ENCODE measurements around the gene PXMP4. TPM values are rescaled to one million over a fixed set of nuclear protein-coding genes. Genes with fewer than 3 reads are reported as not detected.

The PXMP4 gene
- total and polyA plus RNA-seq, 5 experiments from 2014 or later: 8.9 to 16.1 (median 12.1) TPM

DNA sequence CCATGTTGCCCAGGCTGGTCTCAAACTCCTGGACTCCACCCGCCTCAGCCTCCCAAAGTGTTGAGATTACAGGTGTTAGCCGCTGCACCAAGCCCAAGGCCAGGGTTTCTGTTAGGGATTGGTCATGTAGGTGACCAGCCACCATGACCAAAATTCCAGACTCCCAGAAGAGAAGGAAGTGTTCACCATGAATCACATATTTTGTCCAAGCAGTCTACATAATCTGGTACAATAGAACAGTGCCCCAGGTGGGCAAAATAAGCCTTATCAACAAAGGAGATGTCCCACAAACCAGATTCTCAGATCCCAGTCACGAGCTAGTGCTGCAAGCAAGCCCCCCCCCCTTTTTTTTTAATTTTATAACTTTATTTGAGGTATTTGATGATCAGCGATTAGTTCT is 31.7 kb upstream of the PXMP4 start:
- Mint-ChIP-seq H3K36me3 (peaks cover 0 to 55% (median 19%) of the 10 kb centered on the region in 3 donors), H3K4me1 (peaks cover 0 to 15% (median 8%) of the 10 kb centered on the region in 4 donors), H3K9me3 (no peaks in the 10 kb centered on the region), H3K27ac (peak overlapping the region in 2 of 10 donors; percentile 19 to 57), H3K27me3 (no peaks in the 10 kb centered on the region), H3K4me3 (no peak overlapping the region)
- ATAC-seq: no peak
- no peak for DNase-seq
- POLR2A ChIA-PET: interaction anchor here (0.6 to 1.1 kb wide), 2 partner anchors 15 to 1339 kb away, joined by 3 to 5 read pairs; no protein-coding TSS in a partner anchor

DNA sequence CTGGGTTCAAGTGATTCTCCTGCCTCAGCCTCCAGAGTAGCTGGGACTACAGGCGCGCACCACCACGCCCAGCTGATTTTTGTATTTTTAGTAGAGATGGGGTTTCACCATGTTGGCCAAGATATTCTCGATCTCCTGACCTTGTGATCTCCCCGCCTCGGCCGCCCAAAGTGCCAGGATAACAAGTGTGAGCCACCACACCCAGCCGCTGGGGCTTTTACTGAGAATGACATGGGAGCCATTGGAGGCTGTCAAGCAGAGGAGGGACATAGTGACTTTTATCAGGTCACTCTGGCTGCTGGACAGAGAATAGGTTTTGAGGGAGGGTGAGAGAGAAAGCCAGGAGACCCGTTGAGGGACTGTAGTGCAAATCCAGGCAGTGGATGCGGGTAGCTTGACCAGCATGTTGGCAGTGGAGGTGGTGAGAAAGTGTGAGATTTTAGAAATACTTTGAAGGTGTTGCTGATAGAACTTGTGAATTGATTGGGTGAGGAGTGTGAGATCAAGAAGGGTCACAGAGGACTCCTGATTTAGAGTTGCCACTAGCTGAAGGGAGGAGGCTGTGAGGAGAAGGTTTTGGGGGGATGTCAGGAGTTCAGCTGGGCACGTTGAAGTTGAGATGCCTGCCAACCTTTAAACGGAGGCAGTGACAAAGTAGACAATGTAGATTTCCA is 26.4 kb upstream of the PXMP4 start:
- peaks cover 0 to 4% (median 2%) of the 10 kb centered on the region in 4 donors for H3K4me1 Mint-ChIP-seq
- H3K9me3 Mint-ChIP-seq: peaks cover 0 to 2% (median 0%) of the 10 kb centered on the region in 9 donors
- DNase-seq: no peak
- no peak overlapping the region for H3K27ac Mint-ChIP-seq
- peaks cover 7 to 47% (median 22%) of the 10 kb centered on the region in 3 donors for H3K36me3 Mint-ChIP-seq
- no peak for ATAC-seq
- no peaks in the 10 kb centered on the region for H3K27me3 Mint-ChIP-seq
- POLR2A ChIA-PET: no interaction called here
- no peak overlapping the region for H3K4me3 Mint-ChIP-seq

DNA sequence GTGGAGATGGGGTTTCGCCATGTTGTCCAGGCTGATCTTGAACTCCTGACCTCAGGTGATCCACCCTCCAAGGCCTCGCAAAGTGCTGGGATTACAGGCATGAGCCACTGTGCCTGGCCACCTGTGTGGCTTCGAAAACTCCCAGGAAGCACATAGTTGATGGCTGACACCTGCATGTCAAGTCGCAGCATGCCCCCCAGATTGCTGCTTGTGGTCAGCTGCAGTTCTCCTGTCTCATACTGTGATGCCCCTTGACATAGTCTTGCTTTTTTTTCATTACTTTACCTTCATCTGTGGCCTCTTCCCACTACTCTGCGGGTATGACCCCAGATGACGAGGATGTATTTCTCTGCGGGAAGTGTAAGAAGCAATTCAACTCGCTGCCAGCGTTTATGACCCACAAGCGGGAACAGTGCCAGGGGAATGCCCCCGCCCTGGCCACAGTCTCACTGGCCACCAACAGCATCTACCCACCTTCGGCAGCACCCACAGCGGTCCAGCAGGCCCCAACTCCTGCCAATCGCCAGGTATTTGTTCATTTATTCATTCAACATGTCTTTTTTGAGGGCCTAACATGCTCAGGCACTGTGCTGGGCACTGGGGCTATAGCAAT is 24.8 kb upstream of the PXMP4 start:
- POLR2A ChIA-PET: interaction anchor here (0.6 kb wide), 1 partner anchor 268 kb away, joined by 10 read pairs; no protein-coding TSS in a partner anchor
- ATAC-seq: no peak
- Mint-ChIP-seq H3K27me3 (no peaks in the 10 kb centered on the region), H3K27ac (peak overlapping the region in 1 of 10 donors; percentile 25), H3K9me3 (peaks cover 0 to 2% (median 0%) of the 10 kb centered on the region in 9 donors), H3K4me3 (no peak overlapping the region), H3K4me1 (peaks cover 0 to 4% (median 2%) of the 10 kb centered on the region in 4 donors), H3K36me3 (peaks cover 7 to 36% (median 22%) of the 10 kb centered on the region in 3 donors)
- DNase-seq: no peak

DNA sequence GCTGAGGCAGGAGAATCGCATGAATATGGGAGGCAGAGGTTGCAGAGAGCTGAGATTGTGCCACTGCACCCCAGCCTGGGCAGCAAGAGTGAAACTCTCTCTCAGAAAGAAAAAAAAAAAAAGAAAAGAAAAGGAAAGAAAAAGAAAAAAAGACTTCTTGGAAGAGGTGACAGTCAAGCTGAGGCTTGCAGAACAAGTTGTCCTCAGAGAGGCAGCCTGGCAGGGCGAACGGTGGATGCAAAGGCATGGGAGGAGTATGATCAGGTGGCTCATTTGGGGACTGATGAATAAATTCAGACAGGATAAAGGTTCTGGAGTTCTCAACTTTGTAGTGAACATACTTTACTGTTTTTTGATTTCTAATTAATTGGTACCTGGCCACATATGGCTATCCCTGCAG is 24.1 kb upstream of the PXMP4 start:
- no peak overlapping the region for H3K4me3 Mint-ChIP-seq
- no peaks in the 10 kb centered on the region for H3K27me3 Mint-ChIP-seq
- peaks cover 0 to 2% (median 0%) of the 10 kb centered on the region in 9 donors for H3K9me3 Mint-ChIP-seq
- ATAC-seq: no peak
- H3K4me1 Mint-ChIP-seq: peaks cover 0 to 4% (median 2%) of the 10 kb centered on the region in 4 donors
- peaks cover 7 to 31% (median 22%) of the 10 kb centered on the region in 3 donors for H3K36me3 Mint-ChIP-seq
- H3K27ac Mint-ChIP-seq: no peak overlapping the region
- DNase-seq: no peak
- POLR2A ChIA-PET: interaction anchor here (0.6 to 0.7 kb wide), 2 partner anchors 269 to 342 kb away, joined by 4 to 10 read pairs; no protein-coding TSS in a partner anchor

DNA sequence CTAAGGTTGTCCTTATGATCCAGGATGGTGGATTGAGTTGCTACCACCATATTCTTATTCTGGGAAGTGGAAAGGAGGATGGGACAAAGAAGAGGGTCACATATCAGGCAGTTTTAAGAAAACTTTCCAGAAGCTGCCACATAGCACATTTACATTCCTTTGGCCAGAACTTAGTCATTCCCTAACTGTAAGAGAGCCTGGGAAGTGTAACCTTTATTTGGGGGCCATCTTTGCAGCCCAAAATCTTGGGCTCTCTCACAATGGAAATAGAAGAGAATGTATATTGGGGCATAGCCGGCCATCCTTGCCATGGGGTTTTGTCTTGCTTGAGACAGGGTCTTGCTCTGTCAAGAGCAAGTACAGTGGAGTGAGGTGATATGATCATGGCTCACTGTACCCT is 20.1 kb upstream of the PXMP4 start:
- POLR2A ChIA-PET: interaction anchor here (2.0 kb wide), 1 partner anchor 8 kb away, joined by 5 read pairs; no protein-coding TSS in a partner anchor
- DNase-seq: no peak
- Mint-ChIP-seq H3K4me3 (no peak overlapping the region), H3K27me3 (no peaks in the 10 kb centered on the region), H3K27ac (no peak overlapping the region), H3K36me3 (peaks cover 7 to 18% (median 15%) of the 10 kb centered on the region in 3 donors), H3K4me1 (peaks cover 0 to 10% (median 2%) of the 10 kb centered on the region in 4 donors), H3K9me3 (peaks cover 0 to 19% (median 12%) of the 10 kb centered on the region in 9 donors)
- no peak for ATAC-seq

DNA sequence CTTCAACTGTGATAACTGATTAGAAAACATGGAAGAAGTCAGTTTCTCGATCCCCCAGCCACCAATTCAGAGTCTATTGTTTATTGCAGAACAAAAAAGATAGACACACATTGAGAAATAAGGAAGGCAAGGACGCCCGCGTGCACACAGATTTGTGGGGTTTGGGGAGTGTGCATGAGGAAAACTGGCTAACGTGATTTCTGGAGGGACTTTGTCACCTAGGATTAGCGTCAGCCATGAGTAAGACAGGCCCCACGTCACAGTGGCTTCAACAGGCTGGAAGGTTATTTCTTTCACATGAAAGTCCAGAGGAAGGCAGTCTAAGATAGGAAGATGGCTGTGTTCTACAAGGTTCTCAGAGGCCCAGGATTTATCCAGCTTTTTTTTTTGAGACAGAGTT is 19.4 kb upstream of the PXMP4 start:
- peak overlapping the region in 1 of 10 donors; percentile 33 for H3K27ac Mint-ChIP-seq
- ATAC-seq: no peak
- POLR2A ChIA-PET: interaction anchor here (0.6 kb wide), 1 partner anchor 533 kb away, joined by 4 read pairs; no protein-coding TSS in a partner anchor
- no peak overlapping the region for H3K4me3 Mint-ChIP-seq
- no peaks in the 10 kb centered on the region for H3K27me3 Mint-ChIP-seq
- H3K4me1 Mint-ChIP-seq: peaks cover under 1 to 10% (median 2%) of the 10 kb centered on the region in 4 donors
- no peak for DNase-seq
- peaks cover 0 to 19% (median 12%) of the 10 kb centered on the region in 9 donors for H3K9me3 Mint-ChIP-seq
- peaks cover 7 to 15% (median 14%) of the 10 kb centered on the region in 3 donors for H3K36me3 Mint-ChIP-seq

DNA sequence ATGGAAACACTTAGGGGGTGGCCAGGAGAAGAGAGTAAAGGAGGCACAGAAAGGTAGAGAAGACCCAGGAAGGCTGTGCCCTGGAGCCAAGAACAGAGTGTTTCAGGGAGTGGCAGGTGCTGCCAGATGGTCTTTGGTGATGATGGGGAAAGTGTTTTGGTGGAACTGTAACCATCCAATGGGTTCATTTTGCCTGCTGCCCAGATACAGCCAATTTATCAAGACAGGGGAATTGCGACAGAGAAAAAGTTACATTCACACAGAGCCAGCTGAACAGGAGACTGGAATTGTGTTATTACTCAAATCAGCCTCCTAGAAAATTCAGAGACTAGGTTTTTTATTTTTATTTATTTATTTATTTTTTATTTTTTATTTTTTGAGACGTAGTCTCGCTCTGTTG is 16.9 kb upstream of the PXMP4 start:
- Mint-ChIP-seq H3K9me3 (peaks cover 0 to 24% (median 12%) of the 10 kb centered on the region in 9 donors), H3K36me3 (peaks cover 7 to 15% (median 14%) of the 10 kb centered on the region in 3 donors), H3K4me1 (peaks cover 12 to 23% (median 21%) of the 10 kb centered on the region in 4 donors), H3K27ac (no peak overlapping the region), H3K4me3 (no peak overlapping the region), H3K27me3 (no peaks in the 10 kb centered on the region)
- ATAC-seq (no peak), DNase-seq (no peak)
- POLR2A ChIA-PET: no interaction called here

DNA sequence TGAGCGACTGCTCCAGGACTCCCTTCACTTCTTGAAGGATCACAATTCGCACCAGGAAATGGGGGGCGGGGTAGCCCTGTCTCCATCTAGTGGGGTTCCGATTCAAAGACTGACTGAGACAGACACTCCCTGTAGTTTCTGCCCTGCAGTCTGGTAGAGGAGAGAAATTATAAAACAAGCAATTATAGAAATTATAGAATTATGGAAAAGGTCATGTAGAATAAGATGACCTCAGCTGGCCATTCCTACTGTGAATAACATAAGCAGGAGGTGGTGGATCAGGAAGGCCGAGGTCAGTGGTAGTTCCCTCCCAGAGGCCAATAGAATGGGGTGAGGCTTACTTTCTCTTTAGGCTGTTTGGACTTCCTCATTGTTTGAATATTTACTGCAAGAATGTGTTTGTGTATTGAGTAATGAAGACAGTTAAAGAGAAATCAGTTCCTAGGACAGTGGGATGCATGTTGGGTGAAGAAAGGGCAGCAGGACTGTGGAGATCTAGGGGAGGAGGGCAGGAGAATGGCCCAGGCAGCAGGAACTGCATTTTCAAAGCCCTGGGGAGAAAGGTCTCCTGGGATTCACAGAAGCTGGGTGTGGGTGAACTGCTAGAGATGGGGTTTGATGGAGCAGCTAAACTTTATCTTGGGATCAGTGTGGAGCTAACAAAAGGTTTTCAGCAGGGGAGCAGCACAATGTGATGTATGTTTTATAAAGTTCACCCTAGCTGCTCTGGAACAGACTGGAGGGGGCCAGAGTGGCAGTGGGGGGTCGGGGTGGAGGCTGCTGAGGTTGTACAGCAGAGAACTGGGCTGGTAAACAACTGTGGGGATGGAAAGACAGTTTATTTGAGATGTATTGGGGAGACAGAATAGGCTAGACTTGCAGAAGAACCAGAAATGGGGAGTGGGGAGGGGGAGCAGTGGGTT is 13.8 kb upstream of the PXMP4 start:
- H3K9me3 Mint-ChIP-seq: peaks cover 0 to 24% (median 12%) of the 10 kb centered on the region in 9 donors
- peaks cover 21 to 28% (median 23%) of the 10 kb centered on the region in 4 donors for H3K4me1 Mint-ChIP-seq
- peak overlapping the region; percentile 5 to 89 (median 82) for H3K27ac Mint-ChIP-seq
- DNase-seq: no peak
- peak overlapping the region; percentile 43 to 95 (median 74) for H3K4me3 Mint-ChIP-seq
- POLR2A ChIA-PET: interaction anchor here (0.6 to 2.7 kb wide), 8 partner anchors 14 to 952 kb away, joined by 3 to 50 read pairs (median 6); partner anchors contain the start of genes C20orf144, CDK5RAP1 and PXMP4
- no peaks in the 10 kb centered on the region for H3K27me3 Mint-ChIP-seq
- no peak for ATAC-seq
- peaks cover 7 to 14% (median 12%) of the 10 kb centered on the region in 3 donors for H3K36me3 Mint-ChIP-seq

DNA sequence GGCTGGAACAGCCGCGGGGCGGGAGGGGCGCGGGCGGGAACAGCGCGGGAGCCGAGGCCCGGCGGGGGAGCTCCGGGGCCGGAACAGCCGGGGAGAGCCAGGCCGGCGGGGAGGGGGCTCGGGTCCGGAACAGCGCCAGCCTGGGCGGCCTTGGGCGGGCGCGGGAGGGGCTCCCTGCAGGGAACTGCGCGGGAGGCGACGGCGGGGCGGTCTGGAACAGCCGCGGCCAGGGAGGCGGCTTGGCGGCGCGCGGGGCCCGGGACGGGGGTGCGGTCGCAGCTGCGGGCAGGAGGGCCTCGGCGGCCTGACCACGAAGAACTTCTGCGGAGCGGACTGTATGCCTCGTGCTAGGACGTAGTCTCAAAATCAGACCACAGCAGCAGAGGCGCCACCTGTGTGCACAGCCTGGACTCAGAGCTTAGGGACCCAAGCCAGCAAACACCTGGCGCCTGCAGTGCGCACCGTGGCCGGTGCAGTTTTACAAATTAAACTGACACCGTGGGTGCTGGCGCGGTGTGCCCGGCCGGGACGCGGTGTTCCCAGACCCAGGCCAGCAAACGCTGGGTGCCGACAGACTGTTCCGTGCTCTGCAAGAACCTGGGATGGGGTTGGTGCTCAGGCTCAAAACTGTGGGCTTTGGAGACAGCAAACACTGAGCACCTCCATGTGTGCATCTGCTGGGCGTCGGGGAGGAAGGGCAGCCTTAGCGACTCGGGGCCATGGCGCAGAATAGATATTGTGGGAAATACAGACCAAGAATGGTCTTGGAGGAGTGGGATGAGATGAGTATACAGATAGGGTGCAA is 12.3 kb upstream of the PXMP4 start:
- H3K27ac Mint-ChIP-seq: peak overlapping the region; percentile 77 to 95 (median 92)
- H3K4me1 Mint-ChIP-seq: peaks cover 19 to 28% (median 23%) of the 10 kb centered on the region in 4 donors
- peak overlapping the region; percentile 83 to 95 (median 90) for H3K4me3 Mint-ChIP-seq
- POLR2A ChIA-PET: interaction anchor here (0.6 to 2.7 kb wide), 29 partner anchors 9 to 464 kb away, joined by 3 to 50 read pairs (median 5); partner anchors contain the start of genes ACTL10, C20orf144, CBFA2T2 and CDK5RAP1
- no peaks in the 10 kb centered on the region for H3K27me3 Mint-ChIP-seq
- H3K9me3 Mint-ChIP-seq: peaks cover 0 to 18% (median 8%) of the 10 kb centered on the region in 9 donors
- peaks cover 7 to 14% (median 10%) of the 10 kb centered on the region in 3 donors for H3K36me3 Mint-ChIP-seq
- DNase-seq (peak in 5 of 10 donors; percentile 79 to 91 (median 87)), ATAC-seq (peak; percentile 72 to 76)

DNA sequence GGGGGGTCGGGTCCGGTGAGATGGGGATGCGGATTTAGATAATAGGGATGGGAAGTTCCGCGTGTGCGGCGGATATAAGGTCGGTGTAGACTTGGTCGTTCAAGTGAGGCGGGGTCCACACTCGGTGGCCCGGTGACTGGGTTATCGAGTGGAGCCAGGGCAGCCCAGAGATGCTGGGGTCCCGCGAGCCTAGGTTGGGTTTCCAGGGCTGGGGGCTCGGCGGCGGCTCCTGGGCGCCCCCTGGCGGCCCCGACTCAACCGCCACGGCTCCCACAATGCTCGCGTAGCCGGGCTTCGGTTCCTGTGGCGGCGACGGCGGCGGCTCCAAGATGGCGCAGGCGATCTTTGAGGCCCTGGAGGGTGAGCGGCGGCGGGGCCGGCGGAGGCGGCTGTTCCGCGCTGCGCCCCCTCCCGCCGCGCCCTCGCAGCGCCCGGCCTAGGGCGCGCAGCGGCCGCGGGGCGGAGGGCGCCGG is 11.6 kb upstream of the PXMP4 start, which contains the start of gene ZNF341:
Gene ZNF341 (plus strand): TSS at position 304 of the 473 bp plus-strand sequence. CDS start 26 bp downstream, at position 330.
- H3K9me3 Mint-ChIP-seq: peaks cover 0 to 13% (median 5%) of the 10 kb centered on the region in 9 donors
- ATAC-seq (peak; percentile 75 to 87), DNase-seq (peak; percentile 81 to 94 (median 88))
- no peaks in the 10 kb centered on the region for H3K27me3 Mint-ChIP-seq
- POLR2A ChIA-PET: interaction anchor here (1.0 to 2.7 kb wide), 22 partner anchors 8 to 381 kb away, joined by 3 to 50 read pairs (median 6); partner anchors contain the start of genes ACTL10, C20orf144, CBFA2T2 and CDK5RAP1
- peaks cover 18 to 28% (median 23%) of the 10 kb centered on the region in 4 donors for H3K4me1 Mint-ChIP-seq
- H3K4me3 Mint-ChIP-seq: peak within 1 kb of the TSS; percentile 83 to 95 (median 90)
- H3K27ac Mint-ChIP-seq: peak within 1 kb of the TSS; percentile 84 to 98 (median 95)
- peaks cover 4 to 10% (median 7%) of the 10 kb centered on the region in 3 donors for H3K36me3 Mint-ChIP-seq
